Progenitor cell of endocrine pancreas (in vitro differentiated cells): ENCODE results near the gene ADAMTS12. TPM values are rescaled to one million over a fixed set of nuclear protein-coding genes. Genes with fewer than 3 reads are reported as not detected.

Experiments
- DNase-seq: peaks from one replicate; pipeline ENCODE4 v3.0.0; 2021; ENCODE audit warnings: low spot score; ENCODE audit not compliant: unreplicated experiment
- H3K27ac Mint-ChIP-seq: 2 replicates; pipeline ENCODE4 v1.8.0; 2021; ENCODE audit warnings: mild to moderate bottlenecking, moderate library complexity, mixed read lengths
- H3K27me3 Mint-ChIP-seq: 2 replicates; pipeline ENCODE4 v1.8.0; 2021; ENCODE audit warnings: mixed read lengths
- H3K36me3 Mint-ChIP-seq: 2 replicates; pipeline ENCODE4 v1.8.0; 2022; ENCODE audit warnings: mixed read lengths; ENCODE audit not compliant: insufficient read depth
- H3K4me1 Mint-ChIP-seq: 2 replicates; pipeline ENCODE4 v1.8.0; 2021; ENCODE audit warnings: low read depth, mixed read lengths
- H3K4me3 Mint-ChIP-seq: 2 replicates; pipeline ENCODE4 v1.8.0; 2021; ENCODE audit warnings: low read depth, mild to moderate bottlenecking, moderate library complexity, mixed read lengths
- H3K9me3 Mint-ChIP-seq: 2 replicates; pipeline ENCODE4 v1.8.0; 2021; ENCODE audit warnings: low read depth, mixed read lengths
- CTCF ChIP-seq: fragments of 200-600 bp; sonication (generic); IDR thresholded peaks from one replicate; pipeline ENCODE4 v1.5.0; 2021; ENCODE audit warnings: antibody characterized with exemption, mild to moderate bottlenecking; ENCODE audit not compliant: unreplicated experiment
- total RNA-seq: library from RNA; stranded (reverse); gene quantifications from 2 replicates; pipeline ENCODE4 v1.2.1, GENCODE V29; 2021

Gene ADAMTS12
- total RNA-seq, 1 donor from 2014 or later = 5.2 TPM

GRCh38 chr5:33479311-33479710, 412.5 kb downstream of the ADAMTS12 start:
- Mint-ChIP-seq H3K36me3 (peaks cover 29% of the 10 kb centered on the region), H3K4me1 (peaks cover 2% of the 10 kb centered on the region), H3K4me3 (no peak overlapping the region), H3K9me3 (no peaks in the 10 kb centered on the region), H3K27me3 (no peaks in the 10 kb centered on the region), H3K27ac (no peak overlapping the region)
- TF ChIP-seq CTCF = no peak
- DNase-seq = no peak

- Mint-ChIP-seq H3K27me3 (no peaks in the 10 kb centered on the region), H3K27ac (no peak overlapping the region), H3K4me3 (no peak overlapping the region), H3K4me1 (no peaks in the 10 kb centered on the region), H3K36me3 (peaks cover 40% of the 10 kb centered on the region), H3K9me3 (no peaks in the 10 kb centered on the region)
- DNase-seq = no peak
- no peak for TF ChIP-seq CTCF
Measured at GRCh38 chr5:33477816-33478215, 414.0 kb downstream of the ADAMTS12 start.

- no peak overlapping the region for H3K27ac Mint-ChIP-seq
- no peak for TF ChIP-seq CTCF
- no peaks in the 10 kb centered on the region for H3K9me3 Mint-ChIP-seq
- H3K4me3 Mint-ChIP-seq = no peak overlapping the region
- no peaks in the 10 kb centered on the region for H3K4me1 Mint-ChIP-seq
- peaks cover 42% of the 10 kb centered on the region for H3K36me3 Mint-ChIP-seq
- H3K27me3 Mint-ChIP-seq = no peaks in the 10 kb centered on the region
- DNase-seq = no peak
Measured at GRCh38 chr5:33476992-33477391, 414.8 kb downstream of the ADAMTS12 start.

- no peak overlapping the region for H3K27ac Mint-ChIP-seq
- H3K36me3 Mint-ChIP-seq = peaks cover 45% of the 10 kb centered on the region
- H3K27me3 Mint-ChIP-seq = no peaks in the 10 kb centered on the region
- no peak for DNase-seq
- no peaks in the 10 kb centered on the region for H3K9me3 Mint-ChIP-seq
- no peak overlapping the region for H3K4me3 Mint-ChIP-seq
- no peaks in the 10 kb centered on the region for H3K4me1 Mint-ChIP-seq
- TF ChIP-seq CTCF = no peak
Measured at GRCh38 chr5:33475706-33476105, 416.1 kb downstream of the ADAMTS12 start.

- Mint-ChIP-seq H3K9me3 (no peaks in the 10 kb centered on the region), H3K27me3 (no peaks in the 10 kb centered on the region), H3K4me3 (no peak overlapping the region), H3K27ac (no peak overlapping the region), H3K4me1 (no peaks in the 10 kb centered on the region), H3K36me3 (peaks cover 47% of the 10 kb centered on the region)
- DNase-seq = no peak
- no peak for TF ChIP-seq CTCF
Measured at GRCh38 chr5:33474931-33475499, 416.8 kb downstream of the ADAMTS12 start.
